HG03469 (cell line): ENCODE measurements around the gene TCAP.

Experiments used
- ATAC-seq: cut with Tn5 transposase; IDR thresholded peaks from one replicate; pipeline ENCODE4 v1.9.1; 2021; ENCODE audit warnings: mild to moderate bottlenecking, moderate library complexity, moderate number of reproducible peaks; ENCODE audit not compliant: unreplicated experiment

TCAP gene

GRCh38 chr17:39628655-39629493 is 36.3 kb upstream of the TCAP start:
- ATAC-seq, result no peak

DNA sequence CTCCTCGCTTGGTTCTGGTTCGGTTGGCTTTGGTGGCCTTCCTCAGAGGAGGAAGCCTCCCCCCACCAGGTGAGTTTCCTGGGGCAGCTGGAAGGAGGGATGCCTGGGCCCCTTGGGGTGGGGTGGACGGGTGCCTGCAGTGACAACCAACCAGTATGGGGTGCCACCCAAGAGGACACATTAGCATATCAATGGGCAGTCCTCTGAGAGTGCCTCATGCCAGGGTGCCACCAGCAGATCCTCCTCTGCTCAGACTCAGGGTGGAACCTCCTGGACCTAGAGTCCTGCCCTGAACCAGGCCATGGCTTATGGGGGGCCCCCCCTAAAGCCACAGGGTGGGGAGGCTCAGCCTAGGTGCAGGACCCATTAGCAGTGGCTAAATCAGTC is 35.7 kb upstream of the TCAP start:
- no peak for ATAC-seq

GRCh38 chr17:39629898-39630297 is 35.3 kb upstream of the TCAP start:
- ATAC-seq, result no peak

- no peak for ATAC-seq
Observed at GRCh38 chr17:39631403-39631802, 33.7 kb upstream of the TCAP start.

GRCh38 chr17:39632153-39632941 is 32.8 kb upstream of the TCAP start:
- no peak for ATAC-seq

DNA sequence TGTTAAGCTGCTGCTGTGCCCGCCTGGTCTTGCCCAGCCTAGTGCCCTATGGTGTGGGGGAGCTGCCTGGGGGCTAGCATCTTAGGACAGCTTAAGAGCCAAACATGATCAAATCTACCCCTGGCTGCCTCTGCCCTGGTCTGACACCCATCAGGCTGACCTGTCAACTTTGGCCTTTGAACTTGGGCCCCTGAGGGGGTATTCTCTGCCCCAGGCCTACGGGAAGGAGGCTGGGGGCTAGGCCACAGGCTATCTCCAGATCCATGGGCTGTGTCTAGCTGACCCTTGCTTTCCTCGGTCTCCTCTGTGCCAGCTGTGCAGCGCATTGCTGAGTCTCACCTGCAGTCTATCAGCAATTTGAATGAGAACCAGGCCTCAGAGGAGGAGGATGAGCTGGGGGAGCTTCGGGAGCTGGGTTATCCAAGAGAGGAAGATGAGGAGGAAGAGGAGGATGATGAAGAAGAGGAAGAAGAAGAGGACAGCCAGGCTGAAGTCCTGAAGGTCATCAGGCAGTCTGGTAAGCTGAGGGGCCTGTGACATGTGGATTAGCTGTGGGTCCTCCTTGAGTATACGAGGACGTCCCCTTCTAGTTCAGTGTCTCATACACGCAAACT is 31.5 kb upstream of the TCAP start:
- no peak for ATAC-seq

GRCh38 chr17:39634384-39634871 is 30.7 kb upstream of the TCAP start:
- no peak for ATAC-seq

GRCh38 chr17:39635614-39636176 is 29.5 kb upstream of the TCAP start:
- ATAC-seq, result no peak

DNA sequence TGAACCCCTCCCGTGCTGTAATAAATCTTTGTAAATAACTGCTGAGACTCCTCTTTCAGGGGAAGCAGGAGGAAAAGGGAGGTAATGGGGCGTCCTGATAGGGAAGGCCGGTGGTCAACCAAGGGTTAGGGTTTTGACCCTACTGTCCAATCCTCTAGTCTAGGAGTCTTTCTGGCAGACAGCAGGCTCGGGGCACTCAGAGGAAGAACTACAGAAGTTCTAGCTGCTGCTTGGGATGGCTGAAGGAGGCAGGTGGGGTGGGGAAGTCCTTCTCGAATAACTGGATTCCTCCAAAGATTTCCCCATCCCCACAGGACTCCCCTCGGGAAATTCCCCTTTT is 28.6 kb upstream of the TCAP start:
- ATAC-seq, result peak; percentile 14

- ATAC-seq, result peak; percentile 55
Observed at GRCh38 chr17:39636927-39637736, 28.0 kb upstream of the TCAP start, which contains the start of gene STARD3. Gene STARD3 (plus strand): TSS chr17:39637144. CDS start chr17:39653532, 16,388 bp downstream.

DNA sequence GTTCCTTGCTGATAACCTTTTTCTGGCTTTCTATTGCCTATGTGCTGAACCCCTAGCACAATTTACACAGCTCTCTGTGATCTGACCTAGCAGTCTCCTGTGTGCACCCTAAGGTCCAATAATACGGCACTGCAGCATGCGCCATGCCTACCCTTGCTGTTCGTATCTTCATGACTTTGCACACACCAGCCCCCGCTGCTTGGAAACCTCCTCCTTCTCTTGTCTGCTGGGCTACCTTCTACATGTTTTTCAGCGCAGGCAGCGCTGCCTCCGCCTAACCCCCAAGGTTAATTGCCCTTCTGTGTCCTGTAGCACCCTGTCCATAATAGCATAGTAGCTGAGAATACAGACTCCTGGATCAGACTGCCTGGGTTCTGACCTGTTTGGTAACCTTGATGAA is 26.8 kb upstream of the TCAP start:
- ATAC-seq, result no peak

- no peak for ATAC-seq
Observed at GRCh38 chr17:39639043-39639442, 26.1 kb upstream of the TCAP start.

DNA sequence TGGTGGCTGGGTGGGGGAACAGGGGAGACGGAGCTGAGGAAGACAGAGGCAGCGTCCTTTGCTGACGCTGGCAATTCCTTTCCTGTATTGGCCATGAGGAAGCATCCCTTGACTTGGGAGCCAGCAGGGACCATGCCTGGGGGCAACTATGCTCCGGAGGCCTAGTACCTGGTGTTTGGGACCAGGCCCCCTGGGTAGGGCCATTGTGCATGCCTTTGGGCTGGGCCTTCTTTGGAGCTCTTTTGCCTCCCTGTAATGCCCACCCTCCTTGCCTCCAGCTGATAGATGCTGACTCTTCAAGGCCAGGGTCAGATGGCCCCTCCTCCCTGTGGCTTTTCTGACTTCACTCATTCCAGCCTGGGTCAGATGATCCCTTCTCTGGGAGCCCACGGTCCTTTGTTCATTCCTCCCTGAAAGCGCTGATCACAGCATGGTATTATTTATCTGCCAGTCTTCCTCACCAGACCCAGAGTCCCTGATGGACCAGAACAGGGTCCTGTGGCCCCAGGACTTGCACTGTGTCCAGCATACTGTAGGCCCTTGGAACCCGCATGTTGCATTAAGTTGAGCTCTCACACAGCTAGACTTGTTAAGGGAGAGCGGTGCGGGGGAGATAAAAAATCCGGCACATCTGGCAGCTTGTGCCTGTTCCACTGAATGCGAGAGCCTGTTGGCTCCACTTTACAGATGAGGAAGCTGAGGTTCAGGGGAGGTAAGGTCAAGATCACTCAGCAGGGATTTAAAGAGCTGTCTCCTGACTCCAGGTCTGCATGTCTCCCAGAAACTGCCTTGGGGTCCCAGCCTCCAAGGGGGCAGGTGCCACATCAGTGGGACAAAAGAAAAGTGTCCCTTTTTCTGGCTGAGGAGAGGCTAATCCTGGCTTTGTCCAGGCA is 25.3 kb upstream of the TCAP start:
- no peak for ATAC-seq

- ATAC-seq, result no peak
Observed at GRCh38 chr17:39640591-39641031, 24.5 kb upstream of the TCAP start.

DNA sequence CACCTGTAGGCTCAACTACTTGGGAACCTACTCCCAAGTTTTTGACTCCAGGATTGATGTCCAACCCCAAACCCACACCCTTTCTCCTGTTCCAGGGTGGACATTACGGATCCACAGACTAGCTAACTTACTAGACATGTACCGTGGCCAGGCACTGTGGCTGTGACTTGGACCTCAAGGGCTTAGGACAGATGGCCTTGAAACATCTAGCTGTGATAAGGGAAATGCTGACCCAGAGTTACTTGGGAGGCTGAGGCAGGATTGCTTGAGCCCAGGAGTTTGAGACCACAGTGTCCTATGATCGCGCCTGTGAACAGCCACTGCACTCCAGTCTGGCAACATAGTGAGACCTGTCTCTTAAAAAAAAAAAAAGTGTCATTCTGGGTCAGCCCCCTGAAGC is 24.1 kb upstream of the TCAP start:
- ATAC-seq, result no peak

- ATAC-seq, result no peak
Observed at GRCh38 chr17:39641883-39642282, 23.3 kb upstream of the TCAP start.

DNA sequence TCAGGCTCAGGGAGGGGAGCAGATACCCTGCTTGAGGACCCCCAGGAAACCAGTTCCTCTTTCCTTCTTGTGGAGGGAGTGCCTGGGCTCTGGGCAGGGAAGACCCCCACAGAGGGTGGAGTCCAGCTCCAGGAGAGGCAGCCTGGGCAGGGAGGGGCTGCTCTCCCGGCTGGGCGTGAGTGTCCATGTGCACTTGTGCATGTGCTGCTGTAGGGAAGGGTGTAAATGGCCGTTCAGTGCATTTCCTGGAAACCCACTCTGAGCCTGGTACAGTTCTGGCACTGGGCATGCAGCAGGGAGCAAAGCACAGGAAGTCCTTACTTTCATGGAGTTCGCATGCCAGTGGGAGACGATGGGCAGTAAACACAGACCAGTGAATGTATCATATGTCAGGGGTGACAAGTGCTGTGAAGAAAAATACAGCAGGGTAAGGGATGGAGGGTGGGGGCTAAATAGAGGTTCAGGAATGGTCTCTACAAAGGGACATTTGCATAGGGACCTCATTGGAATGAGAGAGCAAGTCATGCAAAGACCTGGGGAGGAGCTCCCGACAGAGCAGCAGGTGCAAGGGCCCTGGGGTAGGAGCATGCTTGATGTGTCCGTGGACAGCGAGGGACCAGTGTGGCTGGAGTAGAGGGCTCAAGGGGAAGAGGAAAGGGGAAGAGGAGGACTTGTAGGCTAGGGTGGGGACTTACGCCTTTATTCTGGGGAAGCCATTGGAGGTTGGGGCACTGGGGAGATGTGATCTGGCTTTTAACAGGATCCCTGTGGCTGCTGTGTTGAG is 22.7 kb upstream of the TCAP start:
- no peak for ATAC-seq

- ATAC-seq, result no peak
Observed at GRCh38 chr17:39643271-39643670, 21.9 kb upstream of the TCAP start.

DNA sequence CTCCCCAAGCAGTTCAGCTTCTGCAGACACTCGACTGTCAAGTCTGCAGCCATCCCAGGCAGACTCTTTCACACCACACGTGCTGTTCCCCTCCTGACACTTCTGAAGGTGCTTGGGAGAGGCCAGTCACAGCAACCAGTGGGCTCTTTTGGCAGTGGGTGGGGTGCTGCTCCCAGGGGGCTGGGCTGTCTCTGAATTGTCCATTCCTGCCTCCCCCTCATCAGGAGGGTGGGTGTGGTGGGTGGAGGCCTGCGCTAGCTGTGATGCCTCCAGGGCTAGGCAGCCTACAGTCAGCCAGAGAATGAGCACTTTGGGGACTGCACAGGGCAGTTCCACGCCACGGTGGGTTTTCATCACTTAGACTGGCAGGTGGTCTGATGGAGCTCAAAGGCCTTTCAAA is 17.9 kb upstream of the TCAP start:
- ATAC-seq, result no peak
